HG02642 (cell line): ENCODE data around the gene PPIL4.
"Not testable (repeated sequence)": the region's sequence is repeated elsewhere in the genome, so short reads cannot be mapped to it uniquely, and the experiment has no call there.

Experiments
- ATAC-seq: cut with Tn5 transposase; IDR thresholded peaks from one replicate; pipeline ENCODE4 v1.9.1; 2021; ENCODE audit warnings: mild to moderate bottlenecking; ENCODE audit not compliant: unreplicated experiment, poor library complexity

The PPIL4 gene

DNA sequence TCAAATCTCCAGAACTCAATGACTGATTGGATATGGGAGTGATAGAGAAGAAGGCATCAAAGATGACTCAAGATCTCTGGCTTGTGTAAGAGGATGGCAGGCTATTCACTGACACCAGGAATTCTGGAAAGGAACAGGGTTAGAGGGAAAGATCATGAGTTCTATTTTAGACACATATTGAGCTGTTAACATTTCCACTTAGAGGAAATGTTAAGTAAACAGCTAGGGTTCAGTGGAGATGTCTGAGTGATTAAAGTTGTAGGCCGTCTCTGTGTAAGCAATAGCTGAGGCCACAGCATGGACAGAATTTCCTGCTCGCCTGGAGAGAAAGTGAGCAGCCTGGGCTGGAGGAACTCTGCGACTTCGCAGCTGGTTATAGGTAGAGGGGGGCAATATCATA lies 82.1 kb downstream of the PPIL4 start:
- no peak for ATAC-seq

DNA sequence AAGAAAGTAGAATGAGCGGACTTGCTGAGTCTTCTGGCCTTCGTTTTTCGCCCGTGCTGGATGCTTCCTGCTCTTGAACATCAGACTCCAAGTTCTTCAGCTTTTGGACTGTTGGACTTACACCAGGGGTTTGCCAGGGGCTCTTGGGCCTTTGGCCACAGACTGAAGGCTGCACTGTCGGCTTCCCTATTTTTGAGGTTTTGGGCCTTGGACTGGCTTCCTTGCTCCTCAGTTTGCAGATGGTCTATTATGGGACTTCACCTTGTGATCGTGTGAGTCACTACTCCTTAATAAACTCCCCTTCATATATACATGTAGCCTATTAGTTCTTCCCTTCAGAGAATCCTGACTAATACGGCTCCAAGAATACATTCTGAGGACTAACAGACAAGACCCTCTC lies 83.1 kb downstream of the PPIL4 start:
- not testable (repeated sequence) for ATAC-seq

DNA sequence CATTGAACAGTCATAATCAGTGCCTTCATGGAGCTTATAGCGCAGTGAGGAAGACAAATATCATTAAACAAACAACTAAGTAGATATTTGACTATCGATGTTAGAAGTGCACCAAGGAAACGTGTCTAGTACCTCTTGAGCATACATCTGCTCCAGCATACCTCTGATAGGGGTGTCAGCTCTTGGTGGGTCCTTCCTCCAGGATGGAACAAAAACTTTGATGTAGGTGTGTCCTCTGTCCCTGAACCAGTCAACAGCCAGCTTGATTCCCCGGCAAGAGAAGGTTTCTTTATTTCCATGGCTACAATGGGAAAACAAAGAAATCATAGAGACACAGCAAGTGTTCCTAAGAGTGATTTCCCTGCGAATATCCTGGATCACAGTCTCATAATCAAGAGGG lies 84.2 kb downstream of the PPIL4 start:
- no peak for ATAC-seq

DNA sequence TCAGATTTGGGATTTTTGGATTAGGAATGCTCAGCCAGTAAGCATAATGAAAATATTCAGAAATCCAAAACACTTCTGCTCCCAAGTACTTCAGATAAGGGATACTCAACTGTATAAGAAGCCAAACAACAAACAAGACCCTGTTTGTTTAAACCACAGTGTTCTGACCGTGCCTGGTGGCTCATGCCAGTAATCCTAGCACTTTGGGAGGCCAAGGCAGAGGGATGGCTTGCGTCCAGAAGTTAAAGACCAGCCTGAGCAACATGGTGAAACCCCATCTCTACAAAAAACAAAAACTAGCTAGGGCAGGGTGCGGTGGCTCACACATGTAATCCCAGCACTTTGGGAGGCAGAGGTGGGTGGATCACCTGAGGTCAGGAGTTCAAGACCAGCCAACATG lies 85.6 kb downstream of the PPIL4 start:
- not testable (repeated sequence) for ATAC-seq

DNA sequence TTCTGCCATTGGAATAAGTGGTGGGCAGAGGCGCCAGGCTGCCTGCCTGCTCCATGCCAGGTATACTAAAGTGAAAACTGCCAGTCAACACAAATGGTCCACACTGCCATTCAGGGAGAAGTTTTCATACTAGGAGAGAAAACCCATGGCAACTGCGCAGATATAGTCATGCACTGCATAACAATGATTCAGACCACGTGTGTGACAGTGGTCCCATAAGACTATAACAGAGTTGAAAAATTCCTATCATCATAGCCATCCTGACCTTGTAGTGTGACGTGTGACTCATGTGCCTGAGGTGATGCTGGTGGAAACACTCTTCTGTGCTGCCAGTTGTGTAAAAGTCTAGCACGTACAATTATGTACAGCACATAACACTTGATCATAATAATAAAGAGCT lies 86.1 kb downstream of the PPIL4 start:
- no peak for ATAC-seq

DNA sequence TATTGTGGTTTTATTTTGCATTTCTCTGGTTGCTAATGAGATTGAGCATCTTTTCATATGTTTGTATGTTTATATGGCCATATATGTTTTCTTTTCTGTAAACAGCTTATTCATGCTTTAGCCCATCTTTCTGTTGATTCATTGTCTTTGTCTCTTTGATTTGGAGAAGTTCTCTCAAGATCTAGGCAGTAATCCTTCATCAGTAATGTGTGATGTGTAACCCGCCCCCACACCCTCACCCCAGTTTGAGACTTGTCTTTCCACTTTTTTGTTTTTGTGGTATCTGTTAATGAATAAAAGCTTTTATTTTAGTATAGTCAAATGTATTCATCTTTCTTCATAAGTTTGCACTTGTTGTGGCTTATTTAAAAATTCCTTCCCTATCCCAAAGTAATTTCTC lies 87.0 kb downstream of the PPIL4 start:
- no peak for ATAC-seq

DNA sequence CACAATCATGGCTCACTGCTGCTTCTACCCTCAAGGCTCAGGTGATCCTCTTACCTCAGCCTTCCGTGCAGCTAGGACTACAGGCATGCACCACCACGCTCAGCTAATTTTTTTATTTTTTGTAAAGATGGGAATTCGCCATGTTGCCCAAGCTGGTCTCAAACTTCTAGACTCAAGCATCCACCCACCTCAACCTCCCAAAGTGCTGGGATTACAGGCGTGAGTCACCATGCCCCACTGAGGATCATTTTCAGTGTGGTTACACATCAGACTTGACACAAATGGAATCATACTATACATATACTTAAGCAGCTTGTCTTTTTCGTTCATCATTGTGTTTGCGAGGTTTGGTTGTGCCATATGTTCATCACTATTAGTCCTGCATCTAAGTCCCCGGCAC lies 87.6 kb downstream of the PPIL4 start:
- ATAC-seq = no peak

DNA sequence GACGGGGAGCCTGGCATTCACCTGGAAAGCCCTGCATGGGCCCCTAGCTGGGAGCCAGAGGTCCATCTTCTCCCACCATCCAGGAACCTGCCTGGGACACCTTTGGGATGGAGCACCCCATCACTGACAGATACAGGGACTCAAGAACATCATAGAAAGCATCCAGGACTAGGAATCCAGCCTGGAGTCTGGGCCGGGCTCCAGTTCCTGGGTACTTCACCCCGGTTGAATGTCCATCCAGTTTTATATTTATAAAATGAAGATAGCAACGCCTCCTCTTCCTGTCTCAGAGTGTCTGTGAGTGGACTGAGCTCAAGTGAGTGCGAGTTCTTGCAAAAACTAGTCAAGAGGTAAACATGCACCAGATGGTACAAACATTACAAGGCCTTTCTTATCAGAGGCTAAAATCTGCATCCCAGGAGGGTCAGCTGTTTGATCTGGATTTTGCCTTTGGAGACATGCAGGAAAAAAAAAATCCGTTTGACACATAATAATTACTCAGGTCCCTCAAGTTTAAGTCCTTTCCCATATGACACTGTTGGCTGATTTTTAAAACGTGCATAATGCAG lies 88.4 kb downstream of the PPIL4 start:
- no peak for ATAC-seq

DNA sequence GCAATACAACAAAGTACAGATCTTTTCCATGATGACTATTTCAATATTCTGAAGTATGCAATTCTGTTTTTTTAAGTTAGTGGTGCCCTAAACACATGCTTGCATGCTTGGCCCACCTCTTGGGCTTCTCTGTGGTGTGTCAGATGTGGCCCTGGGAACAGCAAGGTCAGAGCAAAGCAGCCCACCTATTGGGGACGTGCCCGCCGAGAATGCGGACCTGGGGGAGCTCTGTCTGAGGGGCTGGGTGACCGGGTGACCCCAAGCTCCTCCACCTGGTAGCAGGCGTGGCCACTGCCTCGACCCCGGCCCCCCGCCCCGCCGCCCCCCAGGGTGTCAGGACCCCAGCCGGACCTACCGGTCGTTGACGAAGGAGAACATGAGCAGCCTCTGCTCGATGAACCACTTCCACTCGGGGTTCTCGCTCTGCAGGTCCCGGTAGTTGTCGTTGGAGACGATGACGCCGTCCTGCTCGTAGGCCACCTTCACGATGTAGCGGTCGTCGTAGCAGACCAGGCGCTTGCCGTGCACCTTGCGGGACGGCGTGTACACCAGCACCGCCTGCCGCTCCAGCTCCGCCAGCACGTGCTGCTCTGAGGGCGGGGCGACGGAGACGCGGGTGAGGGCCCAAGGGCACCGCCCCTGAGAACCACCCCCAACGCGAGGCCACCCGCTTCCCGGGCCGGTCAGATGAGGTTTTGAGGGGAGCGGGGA lies 89.4 kb downstream of the PPIL4 start:
- no peak for ATAC-seq

DNA sequence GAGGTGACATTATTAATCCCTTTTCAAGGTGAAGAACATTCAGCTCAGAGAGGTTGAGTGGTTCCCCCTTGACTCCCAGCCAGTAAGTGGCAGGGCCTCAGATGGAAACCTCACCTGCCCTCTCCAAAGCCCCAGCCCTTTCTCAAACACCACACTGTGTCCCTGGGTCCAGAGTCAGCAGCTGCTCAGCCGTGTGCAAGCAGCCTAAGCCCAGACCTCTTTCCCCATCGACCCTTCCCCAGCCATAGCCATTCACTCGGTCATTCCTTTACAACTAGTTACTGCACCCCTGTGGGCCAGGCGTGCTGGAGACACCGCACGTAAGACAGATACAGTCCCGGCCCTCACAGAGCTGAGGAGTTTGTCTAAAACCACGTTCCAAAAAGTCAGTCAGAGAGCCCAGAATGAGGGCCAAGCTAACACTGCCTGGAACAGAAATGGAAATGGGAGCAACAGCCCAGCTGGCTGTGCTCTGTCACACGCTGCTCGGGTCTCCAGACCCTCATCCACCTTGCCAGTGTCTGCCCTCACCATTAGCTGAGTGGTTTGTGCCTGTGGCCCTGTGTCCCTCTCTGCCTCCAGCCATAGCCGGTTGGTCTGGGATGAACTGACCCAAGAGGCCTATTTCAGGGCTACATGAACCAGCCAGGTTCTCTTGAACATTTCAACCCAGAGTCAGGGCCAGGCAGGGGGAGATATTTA lies 90.7 kb downstream of the PPIL4 start:
- ATAC-seq = no peak
